Endothelial cell (in vitro differentiated cells): ENCODE data around the gene STK11IP. TPM values are rescaled to one million over a fixed set of nuclear protein-coding genes. Genes with fewer than 3 reads are reported as not detected.

Experiments
- DNase-seq: peaks from one replicate; pipeline ENCODE4 v3.0.0; 2021; ENCODE audit warnings: low spot score
- H3K27ac Mint-ChIP-seq: one replicate; pipeline ENCODE4 v1.8.0; 2021; ENCODE audit warnings: mixed read lengths, inconsistent platforms; ENCODE audit not compliant: unreplicated experiment
- H3K27me3 Mint-ChIP-seq: one replicate; pipeline ENCODE4 v1.8.0; 2021; ENCODE audit warnings: mild to moderate bottlenecking, moderate library complexity, mixed read lengths, inconsistent platforms; ENCODE audit not compliant: unreplicated experiment
- H3K36me3 Mint-ChIP-seq: one replicate; pipeline ENCODE4 v1.8.0; 2021; ENCODE audit warnings: mild to moderate bottlenecking, low read depth, mixed read lengths, inconsistent platforms; ENCODE audit not compliant: unreplicated experiment
- H3K4me1 Mint-ChIP-seq: one replicate; pipeline ENCODE4 v1.8.0; 2021; ENCODE audit warnings: mild to moderate bottlenecking, mixed read lengths, inconsistent platforms; ENCODE audit not compliant: unreplicated experiment
- H3K4me3 Mint-ChIP-seq: one replicate; pipeline ENCODE4 v1.8.0; 2021; ENCODE audit warnings: mild to moderate bottlenecking, mixed read lengths, inconsistent platforms; ENCODE audit not compliant: unreplicated experiment
- H3K9me3 Mint-ChIP-seq: one replicate; pipeline ENCODE4 v1.8.0; 2021; ENCODE audit warnings: mixed read lengths, inconsistent platforms; ENCODE audit not compliant: unreplicated experiment
- total RNA-seq: library from RNA; stranded (reverse); fragmentation: NEBNext Ultra II Directional; extraction: Animal tissue kit (Norgen Biotek cat#: 25700); gene quantifications from one replicate; pipeline ENCODE4 v1.2.1, GENCODE V29; 2021; ENCODE audit not compliant: unreplicated experiment
- TF ChIP-seq, protein P1 (sequence below): fragments of 200-600 bp; sonication (generic); IDR thresholded peaks from one replicate; pipeline ENCODE4 v1.5.0; 2021; ENCODE audit warnings: antibody characterized with exemption; ENCODE audit not compliant: unreplicated experiment

STK11IP gene
- total RNA-seq, 1 donor from 2014 or later = 23.8 TPM

- H3K4me1 Mint-ChIP-seq = peaks cover 11% of the 10 kb centered on the region
- peaks cover 17% of the 10 kb centered on the region for H3K27me3 Mint-ChIP-seq
- TF ChIP-seq, protein P1, sequence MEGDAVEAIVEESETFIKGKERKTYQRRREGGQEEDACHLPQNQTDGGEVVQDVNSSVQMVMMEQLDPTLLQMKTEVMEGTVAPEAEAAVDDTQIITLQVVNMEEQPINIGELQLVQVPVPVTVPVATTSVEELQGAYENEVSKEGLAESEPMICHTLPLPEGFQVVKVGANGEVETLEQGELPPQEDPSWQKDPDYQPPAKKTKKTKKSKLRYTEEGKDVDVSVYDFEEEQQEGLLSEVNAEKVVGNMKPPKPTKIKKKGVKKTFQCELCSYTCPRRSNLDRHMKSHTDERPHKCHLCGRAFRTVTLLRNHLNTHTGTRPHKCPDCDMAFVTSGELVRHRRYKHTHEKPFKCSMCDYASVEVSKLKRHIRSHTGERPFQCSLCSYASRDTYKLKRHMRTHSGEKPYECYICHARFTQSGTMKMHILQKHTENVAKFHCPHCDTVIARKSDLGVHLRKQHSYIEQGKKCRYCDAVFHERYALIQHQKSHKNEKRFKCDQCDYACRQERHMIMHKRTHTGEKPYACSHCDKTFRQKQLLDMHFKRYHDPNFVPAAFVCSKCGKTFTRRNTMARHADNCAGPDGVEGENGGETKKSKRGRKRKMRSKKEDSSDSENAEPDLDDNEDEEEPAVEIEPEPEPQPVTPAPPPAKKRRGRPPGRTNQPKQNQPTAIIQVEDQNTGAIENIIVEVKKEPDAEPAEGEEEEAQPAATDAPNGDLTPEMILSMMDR = no peak
- peaks cover 27% of the 10 kb centered on the region for H3K36me3 Mint-ChIP-seq
- H3K27ac Mint-ChIP-seq = no peak overlapping the region
- no peaks in the 10 kb centered on the region for H3K9me3 Mint-ChIP-seq
- no peak for DNase-seq
- H3K4me3 Mint-ChIP-seq = no peak overlapping the region
Observed at GRCh38 chr2:219563271-219563928, 34.3 kb upstream of the STK11IP start.

DNA sequence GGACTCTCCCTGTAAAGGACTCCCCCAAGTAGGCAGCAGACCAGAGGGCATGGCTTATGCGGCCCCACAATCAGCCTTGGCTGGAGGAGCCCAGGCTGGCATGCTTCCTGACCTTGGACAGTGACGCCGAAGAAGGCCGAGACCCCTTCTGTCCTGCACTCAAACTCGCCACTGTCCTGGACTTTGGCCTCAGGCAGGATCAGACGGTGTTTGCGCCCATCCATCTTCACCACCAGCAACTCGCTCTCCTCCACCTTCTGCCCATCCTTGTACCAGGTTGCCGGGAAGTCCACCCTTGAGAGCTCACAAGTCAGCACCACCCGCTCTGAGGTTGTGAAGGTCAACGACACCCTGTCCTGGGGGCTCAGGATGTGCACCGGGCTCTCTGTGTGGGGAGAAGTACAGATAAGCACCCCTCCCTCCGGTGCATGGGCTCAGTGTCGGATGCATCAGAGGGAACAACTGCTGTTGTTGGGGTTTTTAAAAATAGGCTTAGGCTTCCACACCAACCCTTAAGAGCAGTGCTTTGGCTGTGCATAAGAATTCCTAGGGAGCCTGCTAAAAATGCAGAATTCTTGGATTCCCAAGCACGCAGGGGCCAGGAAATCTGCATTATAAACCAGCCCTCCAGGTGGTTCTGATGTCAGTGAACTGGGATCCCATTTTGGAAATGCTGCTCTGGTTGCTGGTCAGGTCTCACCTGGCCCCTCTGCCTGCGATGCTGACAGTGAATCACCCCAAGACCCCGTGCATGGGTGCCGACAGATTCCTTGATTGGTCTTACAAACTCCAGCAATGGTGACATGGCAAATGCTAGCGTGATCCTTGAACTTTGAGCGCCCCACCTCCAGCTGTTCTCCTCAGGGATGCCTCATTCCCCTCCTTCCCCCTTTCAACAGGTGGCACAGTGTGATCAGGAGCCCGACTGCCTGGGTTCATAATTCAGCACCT is 32.3 kb upstream of the STK11IP start:
- H3K4me3 Mint-ChIP-seq = no peak overlapping the region
- H3K27me3 Mint-ChIP-seq = peaks cover 27% of the 10 kb centered on the region
- TF ChIP-seq, protein P1 = no peak
- no peaks in the 10 kb centered on the region for H3K9me3 Mint-ChIP-seq
- peaks cover 17% of the 10 kb centered on the region for H3K4me1 Mint-ChIP-seq
- no peak for DNase-seq
- H3K27ac Mint-ChIP-seq = no peak overlapping the region
- peaks cover 27% of the 10 kb centered on the region for H3K36me3 Mint-ChIP-seq

GRCh38 chr2:219566640-219567039 is 31.0 kb upstream of the STK11IP start:
- Mint-ChIP-seq H3K27me3 (peaks cover 24% of the 10 kb centered on the region), H3K4me1 (peaks cover 7% of the 10 kb centered on the region), H3K27ac (no peak overlapping the region), H3K4me3 (peak overlapping the region; percentile 22), H3K9me3 (no peaks in the 10 kb centered on the region), H3K36me3 (peaks cover 28% of the 10 kb centered on the region)
- TF ChIP-seq, protein P1 = no peak
- no peak for DNase-seq

- no peak overlapping the region for H3K4me3 Mint-ChIP-seq
- TF ChIP-seq, protein P1 = no peak
- H3K27me3 Mint-ChIP-seq = peaks cover 27% of the 10 kb centered on the region
- DNase-seq = no peak
- H3K4me1 Mint-ChIP-seq = peaks cover 10% of the 10 kb centered on the region
- peaks cover 31% of the 10 kb centered on the region for H3K36me3 Mint-ChIP-seq
- H3K9me3 Mint-ChIP-seq = no peaks in the 10 kb centered on the region
- no peak overlapping the region for H3K27ac Mint-ChIP-seq
Observed at GRCh38 chr2:219567131-219567530, 30.5 kb upstream of the STK11IP start.
